DOHH2 (cell line): ENCODE measurements around the gene NOTCH1.

Experiments
- H3F3A ChIP-seq: fragments of 200-600 bp; sonication (generic), shearing (Covaris generic); 2 replicates; pipeline ENCODE4 v1.6.0; 2016; ENCODE audit warnings: antibody characterized with exemption, mild to moderate bottlenecking; ENCODE audit not compliant: control insufficient read depth, insufficient read depth
- H3K27ac ChIP-seq: fragments of 200-600 bp; sonication (generic); 2 replicates; pipeline ENCODE4 v1.5.1; 2014; ENCODE audit warnings: low read depth, mild to moderate bottlenecking, low read length, moderate library complexity
- H3K27me3 ChIP-seq: fragments of 200-600 bp; sonication (generic); 2 replicates; pipeline ENCODE4 v1.6.1; 2014; ENCODE audit warnings: mild to moderate bottlenecking, low read length, mixed read lengths; ENCODE audit not compliant: control insufficient read depth
- H3K36me3 ChIP-seq: fragments of 200-600 bp; sonication (generic); 2 replicates; pipeline ENCODE4 v1.6.1; 2014; ENCODE audit warnings: mild to moderate bottlenecking, low read length, moderate library complexity, mixed read lengths; ENCODE audit not compliant: control insufficient read depth
- H3K4me1 ChIP-seq: fragments of 200-600 bp; sonication (generic); 2 replicates; pipeline ENCODE4 v1.6.1; 2014; ENCODE audit warnings: mild to moderate bottlenecking, low read length, mixed read lengths; ENCODE audit not compliant: control insufficient read depth
- H3K4me2 ChIP-seq: fragments of 200-600 bp; sonication (generic); 2 replicates; pipeline ENCODE4 v1.6.0; 2014; ENCODE audit warnings: mild to moderate bottlenecking, low read length, moderate library complexity
- H3K4me3 ChIP-seq: fragments of 200-600 bp; sonication (generic); 2 replicates; pipeline ENCODE4 v1.5.1; 2014; ENCODE audit warnings: mild to moderate bottlenecking, low read length, mixed read lengths
- H3K79me2 ChIP-seq: fragments of 200-600 bp; sonication (generic); 2 replicates; pipeline ENCODE4 v1.6.1; 2014; ENCODE audit warnings: mild to moderate bottlenecking, low read length, mixed read lengths; ENCODE audit not compliant: control insufficient read depth
- H3K9me2 ChIP-seq: fragments of 200-600 bp; sonication (generic); replicated peaks from 2 replicates; pipeline ENCODE4 v1.6.1; 2014; ENCODE audit warnings: mild to moderate bottlenecking, low read length, mixed read lengths; ENCODE audit not compliant: control insufficient read depth
- H3K9me3 ChIP-seq: fragments of 200-600 bp; sonication (generic); 2 replicates; pipeline ENCODE4 v1.6.1; 2014; ENCODE audit warnings: antibody characterized with exemption, low read length, mixed read lengths; ENCODE audit not compliant: control insufficient read depth, insufficient read depth
- H4K20me1 ChIP-seq: fragments of 200-600 bp; sonication (generic); 2 replicates; pipeline ENCODE4 v1.6.0; 2014; ENCODE audit warnings: low read depth, mild to moderate bottlenecking, antibody characterized with exemption, low read length, moderate library complexity; ENCODE audit not compliant: control insufficient read depth, insufficient read depth
- EZH2phosphoT487 ChIP-seq: fragments of 200-600 bp; sonication (generic); IDR thresholded peaks from 2 replicates; pipeline ENCODE4 v1.6.1; 2017; ENCODE audit warnings: borderline replicate concordance, mild to moderate bottlenecking, antibody characterized with exemption, low read length, moderate library complexity, mixed read lengths
- TF ChIP-seq, protein P1 (sequence below): fragments of 200-600 bp; sonication (generic); IDR thresholded peaks from one replicate; pipeline ENCODE4 v1.5.1; 2014; ENCODE audit warnings: antibody characterized with exemption, mild to moderate bottlenecking, low read depth, low read length; ENCODE audit not compliant: poor library complexity, severe bottlenecking

Gene NOTCH1

DNA sequence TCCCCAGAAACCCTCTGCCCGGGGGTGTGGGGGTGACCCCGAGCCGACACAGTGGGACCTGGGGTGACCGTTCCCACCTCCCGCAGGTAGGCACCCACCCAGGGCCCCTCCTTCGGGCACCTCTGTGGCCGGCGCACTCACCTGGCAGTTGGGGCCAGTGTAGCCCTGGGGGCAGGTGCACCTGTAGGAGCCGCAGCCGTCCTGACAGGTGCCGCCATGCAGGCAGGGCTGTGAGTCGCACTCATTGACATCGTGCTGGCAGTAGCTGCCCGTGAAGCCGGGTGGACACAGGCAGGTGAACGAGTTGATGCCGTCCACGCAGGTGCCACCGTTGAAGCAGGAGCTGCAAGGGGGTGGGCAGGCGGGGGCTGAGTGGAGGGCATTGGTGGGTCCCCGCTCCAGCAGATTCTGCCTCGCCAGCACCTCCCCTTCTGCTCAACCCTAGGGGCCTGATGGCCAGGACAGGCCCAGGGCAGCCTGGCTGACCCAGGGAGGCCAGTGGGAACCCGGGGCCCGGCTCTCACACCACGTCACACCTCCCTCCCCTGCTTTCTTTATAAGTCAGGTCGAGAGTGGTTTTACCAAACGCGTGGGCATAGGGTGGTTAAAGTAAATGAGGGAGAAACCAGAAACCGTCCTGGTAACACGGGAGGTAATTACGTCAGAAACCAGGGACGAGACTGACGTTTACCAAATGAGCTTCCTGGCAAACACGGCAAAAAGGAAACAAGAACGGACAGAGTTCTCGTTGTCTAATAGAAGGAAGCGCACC lies 36.9 kb downstream of the NOTCH1 start:
- no peaks in the 10 kb centered on the region for H4K20me1 ChIP-seq
- H3K4me3 ChIP-seq = no peak overlapping the region
- H3K9me3 ChIP-seq = no peaks in the 10 kb centered on the region
- TF ChIP-seq, protein P1, sequence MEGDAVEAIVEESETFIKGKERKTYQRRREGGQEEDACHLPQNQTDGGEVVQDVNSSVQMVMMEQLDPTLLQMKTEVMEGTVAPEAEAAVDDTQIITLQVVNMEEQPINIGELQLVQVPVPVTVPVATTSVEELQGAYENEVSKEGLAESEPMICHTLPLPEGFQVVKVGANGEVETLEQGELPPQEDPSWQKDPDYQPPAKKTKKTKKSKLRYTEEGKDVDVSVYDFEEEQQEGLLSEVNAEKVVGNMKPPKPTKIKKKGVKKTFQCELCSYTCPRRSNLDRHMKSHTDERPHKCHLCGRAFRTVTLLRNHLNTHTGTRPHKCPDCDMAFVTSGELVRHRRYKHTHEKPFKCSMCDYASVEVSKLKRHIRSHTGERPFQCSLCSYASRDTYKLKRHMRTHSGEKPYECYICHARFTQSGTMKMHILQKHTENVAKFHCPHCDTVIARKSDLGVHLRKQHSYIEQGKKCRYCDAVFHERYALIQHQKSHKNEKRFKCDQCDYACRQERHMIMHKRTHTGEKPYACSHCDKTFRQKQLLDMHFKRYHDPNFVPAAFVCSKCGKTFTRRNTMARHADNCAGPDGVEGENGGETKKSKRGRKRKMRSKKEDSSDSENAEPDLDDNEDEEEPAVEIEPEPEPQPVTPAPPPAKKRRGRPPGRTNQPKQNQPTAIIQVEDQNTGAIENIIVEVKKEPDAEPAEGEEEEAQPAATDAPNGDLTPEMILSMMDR = no peak
- no peak for TF ChIP-seq EZH2phosphoT487
- H3K27me3 ChIP-seq = no peaks in the 10 kb centered on the region
- H3K79me2 ChIP-seq = no peaks in the 10 kb centered on the region
- peaks cover 45% of the 10 kb centered on the region for H3K36me3 ChIP-seq
- no peaks in the 10 kb centered on the region for H3F3A ChIP-seq
- H3K4me2 ChIP-seq = no peak overlapping the region
- H3K9me2 ChIP-seq = no peaks in the 10 kb centered on the region
- H3K27ac ChIP-seq = no peak overlapping the region
- no peaks in the 10 kb centered on the region for H3K4me1 ChIP-seq

DNA sequence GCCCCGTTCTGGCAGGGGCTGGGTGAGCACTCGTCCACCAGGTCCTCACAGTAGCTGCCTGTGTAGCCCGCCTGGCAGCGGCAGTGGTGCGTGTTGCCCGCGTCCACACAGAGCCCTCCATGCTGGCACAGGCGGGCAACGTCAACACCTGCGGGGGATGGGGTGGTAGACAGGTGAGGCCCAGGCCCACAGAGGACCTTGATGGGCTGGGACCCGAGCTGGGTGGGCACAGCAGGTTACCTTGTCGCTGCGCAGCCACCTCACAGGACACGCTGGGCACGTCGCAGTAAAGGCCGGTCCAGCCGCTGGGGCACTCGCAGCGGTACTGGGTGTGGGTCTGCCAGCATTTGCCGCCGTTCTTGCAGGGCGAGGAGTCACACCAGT lies 37.9 kb downstream of the NOTCH1 start:
- Histone ChIP-seq H3K4me1 (no peaks in the 10 kb centered on the region), H3K36me3 (peaks cover 48% of the 10 kb centered on the region), H3K27me3 (no peaks in the 10 kb centered on the region), H4K20me1 (no peaks in the 10 kb centered on the region), H3K9me2 (no peaks in the 10 kb centered on the region), H3K27ac (no peak overlapping the region), H3K4me2 (no peak overlapping the region), H3K9me3 (no peaks in the 10 kb centered on the region), H3K4me3 (no peak overlapping the region), H3F3A (no peaks in the 10 kb centered on the region), H3K79me2 (no peaks in the 10 kb centered on the region)
- no peak for TF ChIP-seq EZH2phosphoT487
- TF ChIP-seq, protein P1 = no peak

DNA sequence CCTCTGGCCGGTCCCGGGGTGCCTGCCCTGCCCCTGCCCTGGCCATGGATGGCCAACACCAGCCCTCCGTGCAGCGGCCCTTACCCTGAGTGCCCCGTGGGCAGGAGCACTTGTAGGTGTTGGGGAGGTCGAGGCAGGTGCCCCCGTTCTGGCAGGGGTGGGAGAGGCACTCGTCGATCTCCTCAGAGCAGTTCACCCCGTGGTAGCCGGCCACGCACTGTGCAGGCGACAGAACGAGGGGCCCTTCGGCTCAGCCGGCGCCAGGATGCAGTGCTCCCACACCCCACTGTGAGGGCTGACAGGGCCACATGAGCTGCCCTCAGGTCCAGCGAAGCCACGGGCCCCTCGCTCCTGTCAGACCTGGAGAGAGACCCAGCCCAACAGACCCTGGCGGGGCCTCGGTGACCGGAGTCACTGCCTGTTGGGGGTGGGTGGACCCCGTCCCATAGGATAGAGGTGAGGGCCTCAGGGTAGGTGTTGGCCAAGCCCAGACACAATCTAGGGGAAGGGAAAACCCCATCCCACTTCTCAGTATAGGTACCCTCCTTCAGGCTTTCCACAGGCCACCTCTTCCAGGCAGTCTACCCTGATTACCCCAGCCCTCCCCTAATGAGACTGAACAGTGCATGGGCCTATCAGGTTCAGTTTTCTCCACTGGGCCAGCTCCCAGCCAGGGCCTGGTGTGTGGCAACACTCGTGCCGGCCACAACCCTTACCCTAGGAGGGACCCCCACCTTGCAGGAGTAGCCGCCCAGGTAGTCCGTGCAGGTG lies 38.4 kb downstream of the NOTCH1 start:
- Histone ChIP-seq H3K9me3 (no peaks in the 10 kb centered on the region), H3K9me2 (no peaks in the 10 kb centered on the region), H3K27me3 (no peaks in the 10 kb centered on the region), H4K20me1 (no peaks in the 10 kb centered on the region), H3K4me3 (no peak overlapping the region), H3K4me1 (no peaks in the 10 kb centered on the region), H3K27ac (no peak overlapping the region), H3K36me3 (peaks cover 44% of the 10 kb centered on the region), H3K4me2 (no peak overlapping the region), H3K79me2 (no peaks in the 10 kb centered on the region), H3F3A (no peaks in the 10 kb centered on the region)
- TF ChIP-seq EZH2phosphoT487 = no peak
- TF ChIP-seq, protein P1 = no peak
